ENCODE results near the gene CFAP54. TPM values are rescaled to one million over a fixed set of nuclear protein-coding genes. Genes with fewer than 3 reads are reported as not detected.

The CFAP54 gene
- total and polyA plus RNA-seq, 2 experiments from 2014 or later, result 0.07 to 0.76 TPM

GRCh38 chr12:96487634-96488033 lies 1.7 kb upstream of the CFAP54 start (continued):
- no peak for TF ChIP-seq ZNF462 (CRISPR knock-in tag; IDR thresholded peaks at IDR 0.05)
- no peak for TF ChIP-seq CTCF (conservative IDR thresholded peaks at IDR 0.05; ENCODE audit: low read depth in 2 of 2)
- TF ChIP-seq NANOG (IDR thresholded peaks at IDR 0.05; ENCODE audit: borderline replicate concordance), result no peak
- TF ChIP-seq CREB1 (CRISPR knock-in tag; IDR thresholded peaks at IDR 0.05; ENCODE audit: low read depth), result no peak
- TF ChIP-seq EZH2phosphoT487 (IDR thresholded peaks at IDR 0.05; ENCODE audit: unreplicated experiment), result no peak
- no peak for TF ChIP-seq JUNB (IDR thresholded peaks at IDR 0.05; ENCODE audit: unreplicated experiment)
- no peak for TF ChIP-seq ZNF331 (CRISPR knock-in tag; IDR thresholded peaks at IDR 0.05; ENCODE audit: low read depth)
- TF ChIP-seq EZH2 (IDR thresholded peaks at IDR 0.05; ENCODE audit: low read depth, unreplicated experiment), result no peak

- no peak for DNase-seq (ENCODE audit: low spot score)
- peaks cover 16% of the 10 kb centered on the region; the same call in 1 of the 2 replicates for H3K27me3 ChIP-seq (ENCODE audit: insufficient read depth)
- no peak overlapping the region for H3K4me2 ChIP-seq
- Mint-ChIP-seq H3K27me3 (ENCODE audit: insufficient read depth, low read depth, poor library complexity) (peaks cover 6% of the 10 kb centered on the region), H3K4me1 (no peaks in the 10 kb centered on the region; the same call in 2 of the 3 replicates), H3K36me3 (ENCODE audit: low read depth) (no peaks in the 10 kb centered on the region), H3K27ac (no peak overlapping the region), H3K4me3 (no peak overlapping the region), H3K9me3 (no peaks in the 10 kb centered on the region)
- no peaks in the 10 kb centered on the region for H3K36me3 ChIP-seq (ENCODE audit: insufficient read depth)
- H3K9me2 ChIP-seq (ENCODE audit: insufficient read depth), result no peaks in the 10 kb centered on the region; the same call in 1 of the 2 replicates
- H3K4me3 ChIP-seq, result no peak overlapping the region
- no peak overlapping the region for H2AFZ ChIP-seq
- H3K79me2 ChIP-seq (replicated peaks; ENCODE audit: insufficient read depth), result no peaks in the 10 kb centered on the region
- H3F3A ChIP-seq (replicated peaks; ENCODE audit: low read depth), result no peaks in the 10 kb centered on the region
- H4K20me1 ChIP-seq (replicated peaks; ENCODE audit: insufficient read depth), result no peaks in the 10 kb centered on the region
- ATAC-seq, result no peak
- no peaks in the 10 kb centered on the region for H3K4me1 ChIP-seq (ENCODE audit: insufficient read depth)
- no peak overlapping the region for H3K27ac ChIP-seq (ENCODE audit: low read depth)
- TF ChIP-seq EZH2 (IDR thresholded peaks at IDR 0.05; ENCODE audit: low read depth, unreplicated experiment) (no peak), ZNF331 (CRISPR knock-in tag; IDR thresholded peaks at IDR 0.05; ENCODE audit: low read depth) (no peak), CTCF (conservative IDR thresholded peaks at IDR 0.05; ENCODE audit: low read depth in 2 of 2) (no peak), EZH2phosphoT487 (IDR thresholded peaks at IDR 0.05; ENCODE audit: unreplicated experiment) (no peak), CREB1 (CRISPR knock-in tag; IDR thresholded peaks at IDR 0.05; ENCODE audit: low read depth) (no peak), POLR2AphosphoS5 (IDR thresholded peaks at IDR 0.05; ENCODE audit: low read depth) (no peak), ETS1 (IDR thresholded peaks at IDR 0.05) (no peak), STAT1 (IDR thresholded peaks at IDR 0.05; ENCODE audit: unreplicated experiment) (no peak)
Observed at GRCh38 chr12:96493106-96493505, 3.7 kb downstream of the CFAP54 start.
